ENCODE data around the gene CCL11.

GRCh38 chr17:34307110-34307509, 21.6 kb downstream of the CCL11 start:
- TF ChIP-seq CTCF (conservative IDR thresholded peaks at IDR 0.05; ENCODE audit: low read length) (no peak), EZH2phosphoT487 (IDR thresholded peaks at IDR 0.05; ENCODE audit: borderline replicate concordance, low read depth, low read length) (no peak)
